Anterior cingulate cortex (tissue), 58 donors: Measurements from ENCODE around the gene NCBP2L.

Experiments
- DNase-seq, 58 donors: peaks; one replicate each; lab custom pipeline; 2025; lab: John Stamatoyannopoulos, UW

NCBP2L gene

GRCh38 chrX:107750861-107751445 lies 26.6 kb upstream of the NCBP2L start:
- no peak for DNase-seq

GRCh38 chrX:107752043-107752442 lies 25.5 kb upstream of the NCBP2L start:
- DNase-seq = peak in 3 of 58 donors; percentile 1 to 9 (median 9)

GRCh38 chrX:107752714-107753113 lies 24.8 kb upstream of the NCBP2L start:
- DNase-seq = no peak

GRCh38 chrX:107753187-107753586 lies 24.3 kb upstream of the NCBP2L start:
- no peak for DNase-seq

GRCh38 chrX:107755721-107756120 lies 21.8 kb upstream of the NCBP2L start:
- no peak for DNase-seq

- peak in 1 of 58 donors; percentile 0 for DNase-seq
These were observed 19.2 kb upstream of the NCBP2L start for GRCh38 chrX:107758231-107758766.

- DNase-seq = no peak
These were observed 17.0 kb upstream of the NCBP2L start for GRCh38 chrX:107760304-107761077.

- DNase-seq = no peak
These were observed 13.9 kb upstream of the NCBP2L start for GRCh38 chrX:107763647-107764046.

GRCh38 chrX:107764845-107765608 lies 12.5 kb upstream of the NCBP2L start:
- DNase-seq = no peak

- DNase-seq = no peak
These were observed 10.9 kb upstream of the NCBP2L start for GRCh38 chrX:107766470-107767150.

- DNase-seq = no peak
These were observed 9.5 kb upstream of the NCBP2L start for GRCh38 chrX:107768051-107768450.

- DNase-seq = no peak
These were observed 7.8 kb upstream of the NCBP2L start for GRCh38 chrX:107769581-107770317.

GRCh38 chrX:107773206-107773605 lies 4.3 kb upstream of the NCBP2L start:
- DNase-seq = peak in 9 of 58 donors; percentile 1 to 47 (median 9)

- DNase-seq = peak in 1 of 58 donors; percentile 4
These were observed 3.6 kb upstream of the NCBP2L start for GRCh38 chrX:107773906-107774435.

GRCh38 chrX:107775000-107775733 lies 2.4 kb upstream of the NCBP2L start:
- DNase-seq = no peak

- DNase-seq = peak in 54 of 58 donors; percentile 2 to 77 (median 52)
These were observed 1.6 kb upstream of the NCBP2L start, which contains the start of gene TSC22D3 for GRCh38 chrX:107775734-107776511. Gene TSC22D3, minus strand, starts transcription at chrX:107775787. Its CDS starts 368 bp downstream, at chrX:107775419.

- peak in 55 of 58 donors; percentile 1 to 84 (median 54) for DNase-seq
These were observed 641 bp upstream of the NCBP2L start for GRCh38 chrX:107776649-107777535.
